Glomerular visceral epithelial cell (primary cell): ENCODE results near the gene CREB5.
A peak's percentile ranks its signal among the peaks of the same experiment; 100 is the strongest.

ENCODE experiments used
- DNase-seq: peaks from one replicate; pipeline ENCODE4 v3.0.0-alpha.2; 2016; ENCODE audit errors: extremely low spot score

CREB5 gene

GRCh38 chr7:28744951-28745350 is 332.6 kb downstream of the CREB5 start:
- DNase-seq: no peak

- no peak for DNase-seq
Measured at GRCh38 chr7:28745351-28745750, 333.0 kb downstream of the CREB5 start.

- DNase-seq: no peak
Measured at GRCh38 chr7:28747404-28747803, 335.1 kb downstream of the CREB5 start.

- DNase-seq: no peak
Measured at GRCh38 chr7:28747854-28748253, 335.5 kb downstream of the CREB5 start.

- DNase-seq: no peak
Measured at GRCh38 chr7:28748346-28748745, 336.0 kb downstream of the CREB5 start.

- peak; percentile 71 for DNase-seq
Measured at GRCh38 chr7:28748933-28749584, 336.7 kb downstream of the CREB5 start.

GRCh38 chr7:28749638-28750037 is 337.3 kb downstream of the CREB5 start:
- DNase-seq: no peak

GRCh38 chr7:28750981-28751380 is 338.7 kb downstream of the CREB5 start:
- no peak for DNase-seq

- DNase-seq: no peak
Measured at GRCh38 chr7:28753613-28754012, 341.3 kb downstream of the CREB5 start.

- DNase-seq: peak; percentile 29
Measured at GRCh38 chr7:28754027-28754426, 341.7 kb downstream of the CREB5 start.

GRCh38 chr7:28754447-28754846 is 342.1 kb downstream of the CREB5 start:
- DNase-seq: no peak

GRCh38 chr7:28755255-28755654 is 342.9 kb downstream of the CREB5 start:
- peak; percentile 44 for DNase-seq

- DNase-seq: no peak
Measured at GRCh38 chr7:28758186-28758585, 345.9 kb downstream of the CREB5 start.

- no peak for DNase-seq
Measured at GRCh38 chr7:28759475-28759971, 347.2 kb downstream of the CREB5 start.

- DNase-seq: no peak
Measured at GRCh38 chr7:28761505-28761904, 349.2 kb downstream of the CREB5 start.

- DNase-seq: no peak
Measured at GRCh38 chr7:28762651-28763050, 350.3 kb downstream of the CREB5 start.

- no peak for DNase-seq
Measured at GRCh38 chr7:28766359-28766758, 354.0 kb downstream of the CREB5 start.

GRCh38 chr7:28767356-28767755 is 355.0 kb downstream of the CREB5 start:
- no peak for DNase-seq

- peak; percentile 26 for DNase-seq
Measured at GRCh38 chr7:28768577-28769147, 356.3 kb downstream of the CREB5 start.

GRCh38 chr7:28771906-28772622 is 359.7 kb downstream of the CREB5 start:
- DNase-seq: no peak

GRCh38 chr7:28773423-28774145 is 361.3 kb downstream of the CREB5 start:
- DNase-seq: no peak

- no peak for DNase-seq
Measured at GRCh38 chr7:28774261-28774988, 362.1 kb downstream of the CREB5 start.
